Measurements from ENCODE around the gene PDE2A. TPM values are rescaled to one million over a fixed set of nuclear protein-coding genes. Genes with fewer than 3 reads are reported as not detected.

PDE2A gene
- total RNA-seq, 1 experiment from 2014 or later, result 0.58 TPM

GRCh38 chr11:72706579-72706978 is 32.4 kb upstream of the PDE2A start:
- intact Hi-C loops (cut with micrococcal nuclease; ENCODE audit: unreplicated experiment), result no loop called here
- Histone ChIP-seq H3K27ac (ENCODE audit: low read depth, low read length, poor library complexity, severe bottlenecking) (no peak overlapping the region), H3K27me3 (replicated peaks; ENCODE audit: insufficient read depth, low read depth, low read length, poor library complexity) (no peaks in the 10 kb centered on the region), H3K36me3 (ENCODE audit: insufficient read depth, low read length, poor library complexity, severe bottlenecking) (peaks cover 12% of the 10 kb centered on the region), H3K4me1 (ENCODE audit: insufficient read depth, low read length, poor library complexity, severe bottlenecking) (peaks cover 6% of the 10 kb centered on the region), H3K4me3 (ENCODE audit: low read depth, low read length, poor library complexity, severe bottlenecking) (no peak overlapping the region), H3K9me3 (ENCODE audit: low read depth, low read length, poor library complexity, severe bottlenecking) (no peaks in the 10 kb centered on the region)
- CTCF ChIA-PET, result no interaction called here
- BruUV-seq (replicated peaks), result no TSS peak
- POLR2A ChIA-PET (ENCODE audit: low non-redundant PET), result no interaction called here
- no peak for TF ChIP-seq EZH2 (IDR thresholded peaks at IDR 0.05; ENCODE audit: borderline replicate concordance, low read depth, low read length, poor library complexity, severe bottlenecking)
- TF ChIP-seq CTCF (conservative IDR thresholded peaks at IDR 0.05; ENCODE audit: low read depth, low read length), result no peak
- DNase-seq (ENCODE audit: low spot score), result no peak

GRCh38 chr11:72705442-72706365 is 31.5 kb upstream of the PDE2A start:
- Histone ChIP-seq H3K36me3 (ENCODE audit: insufficient read depth, low read length, poor library complexity, severe bottlenecking) (peaks cover 9% of the 10 kb centered on the region), H3K4me3 (ENCODE audit: low read depth, low read length, poor library complexity, severe bottlenecking) (no peak overlapping the region), H3K9me3 (ENCODE audit: low read depth, low read length, poor library complexity, severe bottlenecking) (no peaks in the 10 kb centered on the region), H3K27me3 (replicated peaks; ENCODE audit: insufficient read depth, low read depth, low read length, poor library complexity) (no peaks in the 10 kb centered on the region), H3K4me1 (ENCODE audit: insufficient read depth, low read length, poor library complexity, severe bottlenecking) (peaks cover 6% of the 10 kb centered on the region), H3K27ac (ENCODE audit: low read depth, low read length, poor library complexity, severe bottlenecking) (no peak overlapping the region)
- TF ChIP-seq CTCF (conservative IDR thresholded peaks at IDR 0.05; ENCODE audit: low read depth, low read length), result no peak
- TF ChIP-seq EZH2 (IDR thresholded peaks at IDR 0.05; ENCODE audit: borderline replicate concordance, low read depth, low read length, poor library complexity, severe bottlenecking), result no peak
- CTCF ChIA-PET, result no interaction called here
- POLR2A ChIA-PET (ENCODE audit: low non-redundant PET), result no interaction called here
- intact Hi-C loops (cut with micrococcal nuclease; ENCODE audit: unreplicated experiment), result no loop called here
- BruUV-seq (replicated peaks), result no TSS peak
- no peak for DNase-seq (ENCODE audit: low spot score)

- ChIA-PET CTCF (no interaction called here), POLR2A (ENCODE audit: low non-redundant PET) (no interaction called here)
- TF ChIP-seq EZH2 (IDR thresholded peaks at IDR 0.05; ENCODE audit: borderline replicate concordance, low read depth, low read length, poor library complexity, severe bottlenecking) (no peak), CTCF (conservative IDR thresholded peaks at IDR 0.05; ENCODE audit: low read depth, low read length) (no peak)
- Histone ChIP-seq H3K4me3 (ENCODE audit: low read depth, low read length, poor library complexity, severe bottlenecking) (no peak overlapping the region), H3K27ac (ENCODE audit: low read depth, low read length, poor library complexity, severe bottlenecking) (no peak overlapping the region), H3K36me3 (ENCODE audit: insufficient read depth, low read length, poor library complexity, severe bottlenecking) (peaks cover 9% of the 10 kb centered on the region), H3K27me3 (replicated peaks; ENCODE audit: insufficient read depth, low read depth, low read length, poor library complexity) (no peaks in the 10 kb centered on the region), H3K4me1 (ENCODE audit: insufficient read depth, low read length, poor library complexity, severe bottlenecking) (peaks cover 6% of the 10 kb centered on the region), H3K9me3 (ENCODE audit: low read depth, low read length, poor library complexity, severe bottlenecking) (no peaks in the 10 kb centered on the region)
- no peak for DNase-seq (ENCODE audit: low spot score)
- BruUV-seq (replicated peaks), result no TSS peak
- intact Hi-C loops (cut with micrococcal nuclease; ENCODE audit: unreplicated experiment), result no loop called here
Measured at GRCh38 chr11:72704783-72705265, 30.6 kb upstream of the PDE2A start.
